GM21737 (cell line): ENCODE data around the gene DTD1.

Experiments
- ATAC-seq: cut with Tn5 transposase; IDR thresholded peaks from one replicate; pipeline ENCODE4 v1.9.1; 2021; ENCODE audit warnings: mild to moderate bottlenecking, moderate library complexity; ENCODE audit not compliant: unreplicated experiment

DTD1 gene

DNA sequence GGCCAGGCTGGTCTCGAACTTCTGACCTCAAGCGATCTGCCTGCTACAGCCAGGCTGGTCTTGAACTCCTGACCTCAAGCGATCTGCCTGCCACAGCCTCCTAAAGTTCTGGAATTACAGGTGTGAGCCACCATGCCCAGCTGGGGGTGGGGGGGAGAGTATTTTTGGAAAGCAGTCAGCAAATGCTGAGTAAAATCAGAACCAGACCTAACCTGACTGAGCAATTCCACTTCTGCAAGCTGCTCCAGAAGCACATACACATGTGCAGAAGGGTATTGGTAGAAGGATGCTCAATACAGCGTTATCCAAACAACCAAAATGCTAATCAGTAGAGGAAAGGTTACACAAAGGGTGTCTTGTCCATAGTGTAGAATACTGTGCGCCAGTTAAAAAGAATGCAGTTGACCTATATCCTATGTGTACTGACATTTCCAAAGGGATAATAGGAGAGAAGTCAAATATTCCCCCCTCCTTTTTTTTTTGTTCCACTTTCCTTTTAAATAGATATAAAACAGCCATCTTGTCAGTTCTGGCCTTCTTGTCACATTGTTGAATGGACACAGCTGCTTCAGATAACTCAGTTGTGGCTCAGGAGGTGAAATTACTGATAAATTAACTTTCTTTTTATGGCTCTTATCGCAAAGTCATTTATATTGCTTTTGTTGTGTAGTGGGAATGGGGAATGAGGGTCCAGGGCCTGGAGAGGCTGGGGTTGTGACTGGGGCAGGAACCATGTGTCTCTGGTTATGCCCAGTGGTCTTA is 74.6 kb downstream of the DTD1 start:
- no peak for ATAC-seq

DNA sequence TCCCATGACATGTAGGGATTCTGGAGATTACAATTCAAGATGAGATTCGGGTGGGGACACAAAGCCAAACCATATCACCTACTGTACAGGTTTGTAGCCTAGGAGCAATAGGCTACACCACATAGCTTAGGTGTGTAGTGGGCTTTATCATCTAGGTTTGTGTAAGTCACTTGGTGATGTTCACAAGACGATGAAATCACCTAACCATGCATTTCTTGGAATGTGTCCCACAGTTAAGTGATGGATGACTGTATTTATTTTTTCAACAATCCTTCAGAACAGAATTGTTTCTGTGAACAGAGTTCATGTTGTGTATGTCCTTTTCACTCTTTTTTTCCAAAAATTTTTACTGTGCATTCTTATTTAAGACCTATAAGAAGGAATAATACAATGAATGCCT is 76.1 kb downstream of the DTD1 start:
- ATAC-seq, result no peak

DNA sequence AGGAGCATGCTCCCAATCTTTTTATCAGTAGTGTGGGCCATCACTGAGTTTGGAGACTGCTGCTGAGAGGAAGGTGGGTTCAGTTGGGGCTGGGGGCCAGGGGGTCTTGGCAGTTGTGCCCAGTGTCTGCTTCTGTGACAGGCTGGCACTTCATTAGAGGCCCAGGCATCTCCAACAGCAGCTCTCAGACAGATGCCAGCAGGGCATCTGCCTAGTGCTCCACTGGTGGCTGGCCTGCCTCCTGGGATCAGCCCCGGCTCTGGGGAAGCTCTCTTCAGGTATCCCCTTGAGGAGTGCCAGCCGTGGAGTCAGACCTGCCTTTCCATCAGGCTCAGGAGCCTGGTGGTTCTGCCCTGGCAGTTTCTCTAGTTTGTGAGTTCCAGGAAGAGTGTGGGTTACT is 77.3 kb downstream of the DTD1 start:
- ATAC-seq, result no peak

DNA sequence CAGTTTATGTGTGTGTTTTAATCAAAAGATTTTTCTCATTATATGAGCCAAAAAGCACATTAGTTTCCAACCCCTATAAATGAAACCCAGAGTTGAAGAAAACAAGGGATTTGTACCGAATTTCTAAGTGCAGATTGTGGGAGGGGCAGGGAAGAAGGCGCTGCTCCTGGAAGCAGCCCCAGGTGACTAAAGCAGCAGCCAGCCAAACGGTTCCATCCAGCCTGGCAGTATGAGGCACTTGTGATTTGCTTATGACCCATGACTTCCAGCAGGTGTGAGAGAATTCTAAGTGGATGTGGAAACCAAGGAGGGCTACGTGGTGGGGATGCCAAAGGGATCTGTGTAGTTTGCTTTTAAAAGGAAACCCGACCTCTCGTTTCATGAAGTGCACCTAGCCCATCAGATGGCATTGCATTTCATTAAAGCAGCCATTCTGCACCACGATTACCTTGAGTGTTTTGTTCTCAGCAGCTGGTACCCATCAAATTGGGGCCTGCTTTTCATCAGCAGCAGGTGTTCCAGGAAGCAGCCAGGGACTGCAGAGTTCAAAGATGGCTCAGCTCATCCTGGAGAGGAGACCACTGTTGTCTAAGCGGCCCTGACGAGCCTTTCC is 79.1 kb downstream of the DTD1 start:
- ATAC-seq, result no peak

DNA sequence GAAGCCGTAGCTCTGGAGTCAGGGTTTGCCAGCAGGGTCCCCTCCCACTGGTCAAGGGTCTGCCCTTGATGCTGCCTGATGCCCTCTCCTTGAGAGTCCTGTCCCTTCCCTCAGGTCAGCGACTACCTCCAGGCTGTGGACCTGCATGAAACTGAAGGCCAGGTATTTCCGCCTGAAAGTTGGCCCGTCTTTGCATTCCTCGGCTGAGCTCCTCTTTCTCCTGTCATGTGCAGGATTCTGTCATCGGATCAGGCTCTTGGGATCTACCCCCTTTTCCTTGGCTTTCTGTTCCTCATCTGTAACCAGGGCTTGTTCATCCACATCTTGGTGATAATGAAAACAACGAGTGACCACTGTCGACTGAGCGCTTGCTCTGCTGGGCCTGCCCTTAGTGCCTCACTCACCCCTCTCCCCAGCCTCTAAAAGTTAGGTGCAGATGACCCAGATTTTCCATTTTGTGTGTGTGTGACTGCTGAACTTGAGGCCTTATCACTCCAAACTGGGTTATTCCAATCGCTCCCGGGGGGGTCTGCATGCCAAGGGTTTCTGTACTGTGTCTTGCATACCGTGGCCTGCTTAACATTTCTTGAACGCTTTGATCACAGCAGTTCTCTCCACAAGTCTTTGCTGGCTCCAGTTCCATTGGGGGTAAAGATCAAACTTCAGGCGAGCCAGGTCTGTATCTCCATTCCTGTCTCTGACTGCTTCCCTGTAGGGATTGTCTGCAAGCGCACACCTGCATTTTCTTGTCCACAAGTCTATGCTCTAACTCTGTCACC is 81.6 kb downstream of the DTD1 start:
- ATAC-seq, result no peak

DNA sequence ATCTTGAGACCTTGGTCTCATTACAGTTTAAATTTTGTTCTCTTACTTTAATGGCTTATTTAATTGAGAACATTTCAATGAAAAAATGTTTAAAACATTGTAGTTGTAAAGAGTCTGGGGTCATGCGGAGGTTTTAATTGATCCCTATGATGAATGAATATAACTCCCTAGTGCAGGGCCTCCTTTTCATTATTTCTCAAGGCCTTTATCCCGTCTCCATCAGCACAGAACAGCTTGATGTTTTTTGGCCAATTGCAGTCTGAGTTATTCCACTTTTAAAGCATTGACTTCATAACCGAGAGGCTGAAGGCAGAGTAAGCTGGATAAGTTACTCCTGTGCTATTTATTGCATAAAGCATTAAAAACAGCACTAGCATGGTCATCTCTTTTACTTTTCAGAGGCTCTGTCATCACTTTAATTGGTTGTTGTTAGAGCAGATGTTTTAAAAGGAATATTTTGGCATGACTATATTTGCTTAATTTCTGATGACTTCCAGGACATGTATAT is 83.4 kb downstream of the DTD1 start:
- no peak for ATAC-seq

DNA sequence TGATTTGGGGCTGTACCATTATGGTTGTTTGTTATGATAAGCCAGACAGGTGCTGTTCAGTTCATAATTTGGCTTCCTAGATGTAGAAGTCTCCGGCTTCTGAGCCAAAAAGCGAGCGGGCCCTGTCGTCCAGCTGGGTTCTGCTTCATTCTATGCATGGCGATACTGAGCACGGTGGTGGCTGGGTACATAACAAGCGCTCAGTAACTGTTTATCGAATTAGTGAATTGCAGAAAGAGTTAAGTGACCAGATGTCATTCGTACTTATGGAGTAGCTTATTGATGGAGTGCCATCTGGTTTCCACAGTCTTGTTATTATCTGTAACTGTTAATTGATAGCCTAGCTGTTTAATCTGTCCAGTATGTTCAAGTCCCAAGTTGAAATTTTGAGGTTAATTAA is 85.0 kb downstream of the DTD1 start:
- ATAC-seq, result no peak

DNA sequence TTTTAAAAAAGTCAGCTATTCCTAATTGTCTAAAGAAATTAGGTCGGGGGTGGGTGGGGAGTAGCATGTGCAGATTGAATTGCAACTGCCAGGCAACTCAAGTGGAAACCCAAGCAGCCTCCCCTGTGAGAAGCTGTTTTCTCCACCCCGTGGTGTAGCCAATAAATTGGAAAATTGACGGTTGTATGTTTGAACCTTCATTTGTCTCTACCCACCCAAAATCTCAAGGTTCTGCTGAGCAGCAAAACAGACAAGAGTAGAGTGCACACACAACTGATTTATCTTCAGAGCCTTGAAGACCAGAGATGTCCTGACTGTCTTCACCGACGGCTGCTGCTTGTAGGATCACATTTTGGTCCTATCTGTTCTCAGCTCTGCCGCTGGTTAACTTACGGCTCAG is 88.5 kb downstream of the DTD1 start:
- ATAC-seq, result no peak

DNA sequence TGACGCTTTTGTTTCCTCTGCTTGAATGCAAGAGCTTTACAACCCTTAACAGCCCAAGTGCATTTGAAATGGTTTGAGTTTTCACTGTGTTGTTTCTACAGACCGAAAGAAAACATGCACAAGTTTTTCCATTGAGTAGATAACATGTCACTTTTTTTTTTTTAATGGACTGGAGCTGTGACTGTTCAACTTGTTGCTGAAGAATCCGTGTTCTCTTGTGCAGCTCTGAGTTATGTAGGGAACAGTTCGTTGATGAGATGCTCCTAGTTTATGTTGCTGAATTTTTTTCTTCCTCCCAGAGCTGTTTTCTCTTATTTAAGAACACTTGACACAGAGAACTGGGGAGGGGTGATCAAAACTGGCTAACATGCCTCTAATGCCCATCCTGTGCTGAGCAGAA is 89.3 kb downstream of the DTD1 start:
- no peak for ATAC-seq

DNA sequence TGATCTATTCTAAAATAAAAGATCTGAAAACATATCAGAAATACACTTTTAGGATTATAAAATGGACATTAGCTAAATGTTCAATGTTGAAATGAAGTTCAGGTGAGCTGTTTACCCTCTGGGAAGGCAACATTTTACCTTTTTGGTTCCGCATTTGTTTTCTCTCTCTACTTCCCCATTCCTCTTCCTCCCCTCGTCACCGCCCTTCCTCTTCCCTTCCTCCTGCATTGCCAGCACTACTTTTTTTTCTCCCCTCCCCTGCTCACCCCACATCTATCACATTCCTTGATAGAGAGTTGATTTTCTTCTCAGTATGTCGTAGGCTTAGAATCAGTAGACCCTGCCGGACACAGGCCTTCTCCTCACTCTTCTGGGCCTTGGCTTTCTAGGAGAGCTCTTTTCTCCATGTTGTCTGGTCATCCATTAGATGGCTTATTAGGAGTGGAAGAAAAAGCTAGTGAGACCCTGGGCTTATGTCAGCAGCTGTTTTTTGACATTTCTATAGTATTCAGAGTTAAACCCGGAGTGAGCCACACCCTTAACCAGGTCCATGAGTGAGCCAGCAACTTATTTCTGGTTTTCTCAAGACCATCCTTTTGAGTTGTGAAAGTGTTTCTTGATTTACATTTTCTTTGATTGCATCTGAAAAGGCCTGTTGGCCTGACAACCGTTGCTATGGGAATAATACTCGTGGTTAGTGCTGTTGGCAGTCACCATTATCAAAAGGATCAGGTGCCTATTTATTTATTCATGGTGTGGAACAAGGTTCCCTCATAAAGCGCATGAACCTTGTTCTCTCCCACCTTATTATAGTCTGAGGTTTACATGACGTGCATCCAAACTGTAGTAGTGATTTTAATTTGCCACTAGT is 90.9 kb downstream of the DTD1 start:
- no peak for ATAC-seq

DNA sequence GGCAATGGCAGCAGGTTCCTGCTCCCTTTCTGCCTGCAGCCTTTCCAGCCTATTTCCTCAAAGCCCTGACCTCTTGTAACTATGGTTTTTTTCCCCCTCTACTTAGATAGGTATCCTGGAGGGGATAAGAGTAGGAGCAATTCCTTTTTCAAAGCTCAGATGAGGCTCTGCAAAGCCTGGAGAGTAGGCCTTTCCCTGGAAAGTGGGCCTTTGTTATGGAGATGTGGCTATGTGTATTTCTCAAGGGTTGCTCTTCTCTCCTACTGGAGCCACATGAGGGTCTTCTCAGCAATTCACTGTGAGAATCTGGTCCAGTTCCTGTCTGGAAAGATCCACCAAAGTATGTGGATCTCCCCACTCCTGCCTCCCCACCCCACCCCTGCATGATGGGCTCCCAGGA is 96.0 kb downstream of the DTD1 start:
- no peak for ATAC-seq

DNA sequence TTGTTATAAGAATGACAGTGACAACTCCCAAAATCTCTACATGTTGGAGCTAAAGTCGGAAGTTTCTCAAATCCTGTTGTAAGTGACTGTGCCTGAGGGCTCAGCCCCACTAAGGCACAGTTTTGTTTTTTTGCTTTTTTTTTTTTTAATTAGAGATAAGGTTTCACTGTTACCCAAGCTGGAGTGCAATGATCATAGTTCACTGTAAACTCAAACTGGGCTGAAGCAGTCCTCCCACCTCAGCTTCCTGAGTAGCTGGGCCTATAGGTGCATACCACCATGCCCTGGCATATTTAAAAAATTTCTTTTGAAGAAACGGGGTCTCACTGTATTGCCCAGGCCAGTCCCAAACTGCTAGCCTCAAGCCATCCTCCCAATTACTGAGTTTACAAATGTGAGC is 96.9 kb downstream of the DTD1 start:
- no peak for ATAC-seq

DNA sequence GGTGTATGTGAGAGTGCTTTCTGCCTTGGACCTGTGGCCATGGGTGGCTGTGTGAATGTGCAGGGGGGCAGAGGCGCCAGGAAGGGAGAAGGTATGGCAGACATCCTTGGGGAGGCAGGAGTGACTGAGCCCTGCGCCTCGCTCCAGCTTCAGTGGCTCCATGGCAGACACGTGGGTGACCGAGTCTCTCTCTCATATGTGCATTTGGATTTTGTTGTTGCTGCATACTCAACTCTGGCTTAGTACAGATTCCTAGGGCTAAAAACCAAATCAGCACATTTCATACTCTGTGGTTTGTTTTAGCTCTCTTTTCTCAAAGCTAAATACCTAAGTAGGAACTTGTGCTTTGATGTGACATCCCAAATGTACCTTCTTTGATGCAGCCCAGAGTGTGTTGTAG is 97.6 kb downstream of the DTD1 start:
- no peak for ATAC-seq

DNA sequence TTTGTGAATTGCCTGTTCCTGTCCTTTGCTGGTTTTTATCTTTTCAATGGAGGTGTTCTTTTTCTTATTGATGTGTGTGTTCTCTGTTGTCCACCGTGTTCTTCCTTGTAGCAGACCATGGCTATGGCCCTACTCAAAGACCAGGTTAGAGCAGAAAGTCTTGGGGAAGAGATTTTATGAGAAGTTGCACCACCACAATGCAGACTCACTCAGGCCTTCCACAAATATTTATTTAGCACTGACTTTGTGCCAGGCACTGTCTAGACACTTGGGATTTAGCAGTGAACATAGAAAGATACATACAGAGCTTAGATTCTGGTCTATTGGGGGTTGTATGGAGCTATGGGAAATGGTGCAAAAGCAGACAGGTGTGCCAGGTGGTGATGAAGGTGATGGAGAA is 98.8 kb downstream of the DTD1 start:
- ATAC-seq, result no peak

DNA sequence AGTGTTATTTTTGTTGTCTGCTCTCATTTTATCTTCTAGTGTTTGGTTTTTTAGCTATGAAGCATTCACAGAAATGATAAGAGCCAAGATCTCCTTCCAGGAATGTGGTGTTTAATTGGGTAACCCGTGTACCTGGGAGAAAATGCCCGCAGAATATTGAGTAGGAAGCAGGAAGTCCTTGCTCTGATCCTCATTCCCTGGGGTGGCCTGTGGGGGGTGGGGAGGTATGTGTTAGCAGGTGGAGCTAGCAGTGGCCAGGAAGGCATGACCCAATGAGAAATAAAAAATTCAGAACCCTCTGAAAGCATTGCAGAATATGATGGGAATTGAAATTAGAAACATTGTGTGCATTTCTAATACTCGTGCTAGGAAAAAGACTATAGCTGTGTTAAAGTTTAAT is 100.8 kb downstream of the DTD1 start:
- ATAC-seq, result no peak

DNA sequence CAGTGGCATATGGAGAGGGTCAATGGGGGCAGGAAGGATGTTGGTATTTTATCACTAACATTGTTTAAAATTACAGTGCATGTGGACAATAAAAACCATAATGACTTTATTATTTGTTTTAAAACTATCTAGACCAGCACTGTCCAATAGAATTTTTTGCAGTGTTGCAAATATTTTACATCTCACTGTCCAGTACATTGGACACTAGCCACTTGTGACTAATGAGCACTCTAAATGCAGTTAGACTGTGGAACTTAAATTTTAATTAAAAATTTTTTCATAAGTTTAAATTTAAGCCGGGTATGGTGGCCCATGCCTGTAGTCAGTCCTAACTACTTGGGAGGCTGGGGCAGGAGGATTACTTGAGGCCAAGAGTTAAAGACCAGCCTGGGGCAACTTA is 101.7 kb downstream of the DTD1 start:
- ATAC-seq, result no peak

DNA sequence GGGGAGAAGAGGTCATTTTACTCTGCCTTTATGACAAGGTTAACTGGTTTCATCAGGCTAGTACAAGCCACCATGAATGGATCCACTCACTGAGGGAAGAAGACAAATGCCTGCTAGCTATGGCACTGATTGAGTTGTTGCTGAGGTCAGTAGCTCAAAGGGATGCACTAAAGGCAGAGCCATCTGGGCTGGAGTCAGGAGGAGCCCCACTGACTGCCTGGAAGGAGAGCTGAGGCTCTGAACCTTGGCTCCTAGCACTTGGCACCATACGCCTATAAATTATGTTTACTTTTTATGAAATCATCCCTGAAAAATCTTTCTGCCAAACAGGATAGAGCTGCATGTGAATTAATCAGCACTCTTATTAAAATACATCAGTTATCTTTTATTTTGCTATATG is 104.6 kb downstream of the DTD1 start:
- ATAC-seq, result no peak

DNA sequence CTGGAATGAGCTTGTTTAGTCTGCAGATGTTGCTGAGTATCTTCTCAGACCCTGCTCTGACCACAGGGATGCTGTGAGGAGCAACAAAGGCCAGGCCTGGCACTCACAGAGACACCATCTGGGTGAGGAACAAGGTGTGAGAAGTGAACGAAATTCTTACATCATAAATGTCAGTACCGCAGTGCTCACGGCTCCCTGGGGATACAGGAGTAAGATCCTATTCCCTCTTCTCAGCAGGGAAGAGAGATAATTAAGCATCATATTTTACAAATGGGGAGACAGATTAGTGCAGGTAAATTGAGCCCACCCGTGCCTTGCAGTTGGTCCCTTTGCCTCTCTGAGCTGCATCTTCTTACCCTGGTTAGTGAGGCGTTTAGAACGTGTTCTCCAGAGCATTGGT is 106.2 kb downstream of the DTD1 start:
- no peak for ATAC-seq

DNA sequence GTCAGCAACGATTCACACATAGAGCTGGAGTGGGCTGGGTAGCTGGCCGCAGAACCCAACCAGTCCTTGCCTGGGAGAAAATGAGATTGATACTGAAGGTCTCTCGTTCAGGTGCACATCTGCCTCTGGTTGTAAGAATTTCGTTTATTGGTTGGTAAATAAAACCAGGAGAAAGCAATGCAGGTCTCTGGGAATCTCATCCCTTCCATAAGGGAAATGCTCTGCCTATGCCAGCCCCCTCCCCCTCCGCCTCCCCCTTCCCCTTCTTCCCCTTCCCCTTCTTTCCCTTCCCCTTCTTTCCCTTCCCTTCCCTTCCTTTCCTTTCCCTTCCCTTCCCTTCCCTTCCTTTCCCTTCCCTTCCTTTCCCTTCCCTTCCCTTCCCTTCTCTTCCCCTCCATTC is 107.3 kb downstream of the DTD1 start:
- ATAC-seq, result no peak

DNA sequence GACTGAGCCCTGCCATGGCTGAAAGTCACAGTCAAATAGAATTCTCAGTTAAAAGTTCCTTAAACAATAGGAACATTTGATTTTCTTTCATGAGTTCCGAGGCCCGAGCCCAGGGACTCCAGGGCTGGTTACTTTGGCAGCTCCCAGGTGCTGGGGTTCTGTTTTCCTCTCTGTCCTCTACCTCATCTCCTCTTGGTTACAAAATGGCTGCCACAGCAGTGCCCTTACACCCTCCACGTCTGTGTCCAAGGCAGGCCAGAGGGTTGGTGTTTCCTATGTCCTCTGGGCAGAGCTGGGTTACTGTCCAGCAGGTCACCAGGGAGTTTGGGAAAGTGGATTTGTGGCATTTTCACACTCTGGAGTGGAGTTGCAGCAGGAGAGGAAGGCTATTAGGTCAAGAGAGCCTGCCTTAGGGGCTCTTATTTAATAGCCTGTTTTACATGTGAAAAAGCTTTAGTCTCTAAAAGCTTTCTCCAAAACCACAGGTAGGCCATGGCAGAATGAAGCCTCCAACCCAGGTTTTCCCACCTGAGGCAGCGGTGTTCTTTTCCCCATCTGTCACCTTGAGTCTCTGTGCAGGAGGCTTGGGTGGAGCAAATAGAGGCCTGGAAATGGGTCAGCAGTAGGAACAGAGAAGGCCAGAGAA is 111.0 kb downstream of the DTD1 start:
- no peak for ATAC-seq

DNA sequence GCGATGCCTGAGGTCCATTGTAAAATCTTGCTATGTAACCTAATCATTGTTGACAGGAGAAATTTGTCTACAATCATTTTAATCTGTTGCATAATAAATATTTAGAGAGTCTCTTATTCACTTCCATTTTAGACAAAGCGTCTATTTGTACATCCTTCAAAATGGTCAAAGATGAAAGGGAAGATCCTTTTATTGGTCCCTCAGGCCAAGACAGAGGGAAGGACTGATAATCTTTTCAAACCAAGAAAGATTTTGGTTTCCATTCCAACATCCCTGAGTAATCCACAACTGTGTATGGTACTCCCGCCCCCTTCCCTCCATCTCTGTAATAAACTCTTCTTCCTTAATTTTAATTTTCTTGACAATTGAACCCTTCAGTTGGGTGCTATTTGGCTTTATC is 114.1 kb downstream of the DTD1 start:
- no peak for ATAC-seq
